Kidney (tissue), 14 donors: ENCODE measurements around the gene ZNF438. TPM values are rescaled to one million over a fixed set of nuclear protein-coding genes. Genes with fewer than 3 reads are reported as not detected.

Source experiments
- DNase-seq, 5 donors: peaks; one replicate each; pipeline ENCODE4 v3.0.0-alpha.2; 2013 to 2020
- FAIRE-seq: peaks from 2 replicates; lab custom pipeline; 2012; peaks lifted over from hg19 to GRCh38; lab: Jason Lieb, UNC
- H3K27ac ChIP-seq, 2 donors: one replicate each; pipeline ENCODE4 v1.7.0; 2013; ENCODE audit warnings: low read depth in 2 of 2, low read length in 2 of 2, inconsistent platforms in 1 of 2
- H3K27me3 ChIP-seq: one replicate; pipeline ENCODE4 v1.7.1; 2013; ENCODE audit warnings: low read length, inconsistent platforms; ENCODE audit not compliant: control insufficient read depth, insufficient read depth
- H3K36me3 ChIP-seq, 3 donors: one replicate each; pipeline versions ENCODE4 v1.7.0 to v1.7.1; 2013; ENCODE audit warnings: low read length in 3 of 3, control low read depth in 1 of 3, inconsistent platforms in 1 of 3; ENCODE audit not compliant: insufficient read depth in 3 of 3, control insufficient read depth in 2 of 3
- H3K4me1 ChIP-seq, 3 donors: one replicate each; pipeline versions ENCODE4 v1.7.0 to v1.7.1; 2013; ENCODE audit warnings: low read length in 3 of 3, inconsistent platforms in 1 of 3, low read depth in 1 of 3; ENCODE audit not compliant: control insufficient read depth in 2 of 3, insufficient read depth in 2 of 3
- H3K4me3 ChIP-seq, 3 donors: one replicate each; pipeline versions ENCODE4 v1.7.0 to v1.8.1; 2013; ENCODE audit warnings: low read length in 3 of 3, control low read depth in 1 of 3, inconsistent platforms in 1 of 3
- H3K9ac ChIP-seq, 3 donors: one replicate each; pipeline versions ENCODE4 v1.7.0 to v1.7.1; 2013; ENCODE audit warnings: low read length in 3 of 3, control low read depth in 1 of 3, inconsistent platforms in 1 of 3
- H3K9me3 ChIP-seq, 3 donors: one replicate each; pipeline versions ENCODE4 v1.7.0 to v1.7.1; 2013; ENCODE audit warnings: low read length in 3 of 3, control low read depth in 1 of 3, inconsistent platforms in 1 of 3; ENCODE audit not compliant: control insufficient read depth in 2 of 3, insufficient read depth in 1 of 3
- intact Hi-C: fragments of 100-400 bp; cut with DNase I; formaldehyde crosslinking; loops from one replicate; pipeline ENCODE4 v1.11.1; 2022
- polyA plus RNA-seq: library from polyadenylated mRNA; stranded (reverse); fragments of 350-450 nt; fragmentation: Illumina TruSeq; extraction: RNeasy Lipid Tissue Mini Kit (QIAGEN cat#74804); gene quantifications from one replicate; pipeline ENCODE4 v1.2.3, GENCODE V29; 2014; ENCODE audit warnings: low read depth, low replicate concordance; ENCODE audit not compliant: insufficient read depth
- total RNA-seq: library from RNA; stranded (reverse); fragmentation: NEBNext Ultra II Directional; extraction: Animal tissue kit (Norgen Biotek cat#: 25700); gene quantifications from one replicate; pipeline ENCODE4 v1.2.1, GENCODE V29; 2021
- TF ChIP-seq, protein P1 (sequence below): IDR thresholded peaks from 3 replicates; pipeline ENCODE4 v1.5.1; 2012; ENCODE audit warnings: mild to moderate bottlenecking, moderate library complexity, borderline replicate concordance; ENCODE audit not compliant: insufficient read depth; ENCODE audit errors: extremely low read depth
- donor health status: control.
- donor health status: control.
- donor health status: control.
- donor health status: control.
- donor health status: control.
- donor health status: DM: yes; HTN: yes; CAD: no.
- donor health status: Normal renal cell carcinoma (clear cell type).

ZNF438 gene
- total and polyA plus RNA-seq, 2 donors from 2014 or later = 5.9 to 9.9 TPM

- TF ChIP-seq, protein P1, sequence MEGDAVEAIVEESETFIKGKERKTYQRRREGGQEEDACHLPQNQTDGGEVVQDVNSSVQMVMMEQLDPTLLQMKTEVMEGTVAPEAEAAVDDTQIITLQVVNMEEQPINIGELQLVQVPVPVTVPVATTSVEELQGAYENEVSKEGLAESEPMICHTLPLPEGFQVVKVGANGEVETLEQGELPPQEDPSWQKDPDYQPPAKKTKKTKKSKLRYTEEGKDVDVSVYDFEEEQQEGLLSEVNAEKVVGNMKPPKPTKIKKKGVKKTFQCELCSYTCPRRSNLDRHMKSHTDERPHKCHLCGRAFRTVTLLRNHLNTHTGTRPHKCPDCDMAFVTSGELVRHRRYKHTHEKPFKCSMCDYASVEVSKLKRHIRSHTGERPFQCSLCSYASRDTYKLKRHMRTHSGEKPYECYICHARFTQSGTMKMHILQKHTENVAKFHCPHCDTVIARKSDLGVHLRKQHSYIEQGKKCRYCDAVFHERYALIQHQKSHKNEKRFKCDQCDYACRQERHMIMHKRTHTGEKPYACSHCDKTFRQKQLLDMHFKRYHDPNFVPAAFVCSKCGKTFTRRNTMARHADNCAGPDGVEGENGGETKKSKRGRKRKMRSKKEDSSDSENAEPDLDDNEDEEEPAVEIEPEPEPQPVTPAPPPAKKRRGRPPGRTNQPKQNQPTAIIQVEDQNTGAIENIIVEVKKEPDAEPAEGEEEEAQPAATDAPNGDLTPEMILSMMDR = no peak
- FAIRE-seq (no peak), DNase-seq (no peak)
- H3K9ac ChIP-seq = no peak overlapping the region
- no peaks in the 10 kb centered on the region for H3K27me3 ChIP-seq
- H3K4me3 ChIP-seq = no peak overlapping the region
- intact Hi-C loops = no loop called here
- H3K36me3 ChIP-seq = no peaks in the 10 kb centered on the region
- H3K9me3 ChIP-seq = no peaks in the 10 kb centered on the region
- peaks cover 0 to 4% (median 0%) of the 10 kb centered on the region in 3 donors for H3K4me1 ChIP-seq
- no peak overlapping the region for H3K27ac ChIP-seq
Measured at GRCh38 chr10:31000867-31001266, 30.8 kb downstream of the ZNF438 start.

GRCh38 chr10:31000071-31000782 is 31.4 kb downstream of the ZNF438 start:
- Histone ChIP-seq H3K4me3 (no peak overlapping the region), H3K4me1 (peaks cover 0 to 4% (median 0%) of the 10 kb centered on the region in 3 donors), H3K27ac (no peak overlapping the region), H3K27me3 (no peaks in the 10 kb centered on the region), H3K9ac (no peak overlapping the region), H3K9me3 (no peaks in the 10 kb centered on the region), H3K36me3 (no peaks in the 10 kb centered on the region)
- TF ChIP-seq, protein P1 = no peak
- DNase-seq (no peak), FAIRE-seq (no peak)
- intact Hi-C loops = no loop called here

GRCh38 chr10:30999070-30999712 is 32.5 kb downstream of the ZNF438 start:
- H3K4me3 ChIP-seq = peak overlapping the region in 1 of 3 donors; percentile 36
- DNase-seq (no peak), FAIRE-seq (no peak)
- no peak overlapping the region for H3K9ac ChIP-seq
- TF ChIP-seq, protein P1 = no peak
- H3K4me1 ChIP-seq = peaks cover 0 to 4% (median 0%) of the 10 kb centered on the region in 3 donors
- H3K9me3 ChIP-seq = no peaks in the 10 kb centered on the region
- H3K36me3 ChIP-seq = no peaks in the 10 kb centered on the region
- intact Hi-C loops = no loop called here
- peak overlapping the region in 1 of 2 donors; percentile 62 for H3K27ac ChIP-seq
- H3K27me3 ChIP-seq = no peaks in the 10 kb centered on the region
